HG03558 (cell line): ENCODE measurements around the gene TK2.

Source experiments
- ATAC-seq: cut with Tn5 transposase; IDR thresholded peaks from one replicate; pipeline ENCODE4 v1.9.1; 2021; ENCODE audit warnings: moderate number of reproducible peaks; ENCODE audit not compliant: unreplicated experiment; ENCODE audit errors: extremely low read depth

Gene TK2

GRCh38 chr16:66489385-66489784 lies 60.5 kb downstream of the TK2 start:
- ATAC-seq = no peak

- ATAC-seq = no peak
Observed at GRCh38 chr16:66488505-66488904, 61.4 kb downstream of the TK2 start.

- no peak for ATAC-seq
Observed at GRCh38 chr16:66487580-66488275, 62.2 kb downstream of the TK2 start.

- ATAC-seq = no peak
Observed at GRCh38 chr16:66486773-66487579, 62.9 kb downstream of the TK2 start.

GRCh38 chr16:66486199-66486772 lies 63.6 kb downstream of the TK2 start:
- no peak for ATAC-seq

GRCh38 chr16:66485376-66485775 lies 64.5 kb downstream of the TK2 start:
- ATAC-seq = no peak

- no peak for ATAC-seq
Observed at GRCh38 chr16:66484453-66485213, 65.3 kb downstream of the TK2 start.

GRCh38 chr16:66483689-66484452 lies 66.1 kb downstream of the TK2 start:
- no peak for ATAC-seq

- ATAC-seq = no peak
Observed at GRCh38 chr16:66481943-66482390, 68.0 kb downstream of the TK2 start.

GRCh38 chr16:66481081-66481942 lies 68.6 kb downstream of the TK2 start:
- ATAC-seq = no peak

GRCh38 chr16:66480265-66481080 lies 69.4 kb downstream of the TK2 start:
- no peak for ATAC-seq

- no peak for ATAC-seq
Observed at GRCh38 chr16:66479661-66480264, 70.2 kb downstream of the TK2 start.

GRCh38 chr16:66478733-66479511 lies 71.0 kb downstream of the TK2 start:
- no peak for ATAC-seq

- ATAC-seq = no peak
Observed at GRCh38 chr16:66477028-66477515, 72.8 kb downstream of the TK2 start.

GRCh38 chr16:66476328-66477027 lies 73.4 kb downstream of the TK2 start:
- no peak for ATAC-seq

GRCh38 chr16:66475232-66475631 lies 74.7 kb downstream of the TK2 start:
- ATAC-seq = no peak
